Body of pancreas (tissue), 4 donors: Measurements from ENCODE around the gene HIGD1C. TPM values are rescaled to one million over a fixed set of nuclear protein-coding genes. Genes with fewer than 3 reads are reported as not detected.

ENCODE experiments used
- ATAC-seq: fragments of 150-250 bp; one replicate; pipeline ENCODE4 v1.9.1; 2016
- DNase-seq, 4 donors: peaks; one replicate each; pipeline ENCODE4 v3.0.0-alpha.2; 2019
- H3K27ac ChIP-seq, 4 donors: fragments of 200-600 bp; sonication (generic); 1 replicate in 3 of 4; 2 replicates in 1 of 4; pipeline versions ENCODE4 v1.5.1 to v1.6.1; 2016 to 2019; ENCODE audit warnings: mild to moderate bottlenecking in 1 of 4, mixed read lengths in 1 of 4, moderate library complexity in 1 of 4
- H3K27me3 ChIP-seq, 2 donors: fragments of 200-600 bp; sonication (generic); one replicate each; pipeline ENCODE4 v1.6.0; 2016; ENCODE audit warnings: mild to moderate bottlenecking in 1 of 2
- H3K36me3 ChIP-seq, 2 donors: fragments of 200-600 bp; sonication (generic); replicated peaks in 1 of 2; 2 replicates each; pipeline ENCODE4 v1.5.1; 2016; ENCODE audit warnings: low read depth in 2 of 2; ENCODE audit not compliant: insufficient read depth in 1 of 2
- H3K4me1 ChIP-seq: fragments of 200-600 bp; sonication (generic); one replicate; pipeline ENCODE4 v1.6.0; 2016
- H3K4me3 ChIP-seq, 2 donors: fragments of 200-600 bp; sonication (generic); 1 replicate in 1 of 2; 2 replicates in 1 of 2; pipeline ENCODE4 v1.5.1; 2016 to 2019
- H3K9me3 ChIP-seq, 3 donors: fragments of 200-600 bp; sonication (generic); 1 replicate in 2 of 3; 2 replicates in 1 of 3; pipeline ENCODE4 v1.5.1; 2016
- POLR2A ChIP-seq, 3 donors: fragments of 450-650 bp; IDR thresholded peaks; one replicate each; pipeline ENCODE4 v1.6.1; 2016; ENCODE audit warnings: antibody characterized with exemption in 3 of 3, mild to moderate bottlenecking in 2 of 3
- WGBS, 2 donors: methylation state at CpG; one replicate each; pipeline ENCODE4 v1.1.5; 2017; 5-methylcytosine and 5-hydroxymethylcytosine counted together
- intact Hi-C: fragments of 100-400 bp; cut with DNase I; formaldehyde crosslinking; loops from one replicate; pipeline ENCODE4 v1.15.1; 2023
- total RNA-seq, 2 donors: library from RNA; depleted of rRNA; stranded (reverse); fragments of >200 nt; gene quantifications; one replicate each; pipeline ENCODE4 v1.1.0, GENCODE V29; 2016
- TF ChIP-seq, protein P1 (sequence below), 7 experiments: fragments of 450-650 bp in 4 of 7; fragments of 200-600 bp in 3 of 7; sonication (generic) in 3 of 7; IDR thresholded peaks; one replicate each; pipeline ENCODE4 v1.5.1; 2016 to 2019; ENCODE audit warnings: antibody characterized with exemption in 7 of 7

The HIGD1C gene
- total RNA-seq, 2 donors from 2014 or later: not detected

DNA sequence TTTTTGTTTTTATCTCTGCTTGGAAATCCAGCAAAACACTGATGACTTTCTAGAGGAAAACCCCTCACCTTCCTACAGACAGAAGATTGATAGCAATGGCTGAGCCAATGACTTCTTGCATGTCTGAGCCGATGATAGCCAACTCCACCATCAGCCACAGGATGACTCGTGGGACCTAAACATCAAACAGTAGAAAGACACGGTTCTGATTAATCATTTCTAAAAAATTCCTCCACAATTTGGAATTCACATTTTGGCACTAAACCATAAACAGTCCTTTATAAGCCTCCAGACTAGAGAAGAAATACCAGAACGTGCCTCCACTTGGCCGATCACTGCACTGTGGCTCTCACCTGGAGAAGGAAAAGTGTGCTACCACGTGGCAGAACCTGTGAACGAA lies 47.9 kb downstream of the HIGD1C start:
- DNase-seq (no peak), ATAC-seq (no peak)
- Histone ChIP-seq H3K4me1 (no peaks in the 10 kb centered on the region), H3K4me3 (no peak overlapping the region), H3K36me3 (peaks cover 0 to 25% of the 10 kb centered on the region in 2 donors), H3K9me3 (no peaks in the 10 kb centered on the region), H3K27ac (no peak overlapping the region), H3K27me3 (no peaks in the 10 kb centered on the region)
- intact Hi-C loops: no loop called here
- WGBS, 2 donors: 55 to 73% methylated on average over 7 of the region's 7 CpGs
- no peak for TF ChIP-seq POLR2A (IDR thresholded peaks at IDR 0.05)
- TF ChIP-seq, protein P1, sequence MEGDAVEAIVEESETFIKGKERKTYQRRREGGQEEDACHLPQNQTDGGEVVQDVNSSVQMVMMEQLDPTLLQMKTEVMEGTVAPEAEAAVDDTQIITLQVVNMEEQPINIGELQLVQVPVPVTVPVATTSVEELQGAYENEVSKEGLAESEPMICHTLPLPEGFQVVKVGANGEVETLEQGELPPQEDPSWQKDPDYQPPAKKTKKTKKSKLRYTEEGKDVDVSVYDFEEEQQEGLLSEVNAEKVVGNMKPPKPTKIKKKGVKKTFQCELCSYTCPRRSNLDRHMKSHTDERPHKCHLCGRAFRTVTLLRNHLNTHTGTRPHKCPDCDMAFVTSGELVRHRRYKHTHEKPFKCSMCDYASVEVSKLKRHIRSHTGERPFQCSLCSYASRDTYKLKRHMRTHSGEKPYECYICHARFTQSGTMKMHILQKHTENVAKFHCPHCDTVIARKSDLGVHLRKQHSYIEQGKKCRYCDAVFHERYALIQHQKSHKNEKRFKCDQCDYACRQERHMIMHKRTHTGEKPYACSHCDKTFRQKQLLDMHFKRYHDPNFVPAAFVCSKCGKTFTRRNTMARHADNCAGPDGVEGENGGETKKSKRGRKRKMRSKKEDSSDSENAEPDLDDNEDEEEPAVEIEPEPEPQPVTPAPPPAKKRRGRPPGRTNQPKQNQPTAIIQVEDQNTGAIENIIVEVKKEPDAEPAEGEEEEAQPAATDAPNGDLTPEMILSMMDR (IDR thresholded peaks at IDR 0.05): no peak

- Histone ChIP-seq H3K4me3 (no peak overlapping the region), H3K27ac (no peak overlapping the region), H3K27me3 (no peaks in the 10 kb centered on the region), H3K36me3 (peaks cover 0 to 18% of the 10 kb centered on the region in 2 donors), H3K9me3 (no peaks in the 10 kb centered on the region), H3K4me1 (peaks cover 12% of the 10 kb centered on the region)
- 81 to 94% methylated on average over 1 of the region's 1 CpG for WGBS, 2 donors
- TF ChIP-seq POLR2A (IDR thresholded peaks at IDR 0.05): no peak
- TF ChIP-seq, protein P1 (IDR thresholded peaks at IDR 0.05): no peak
- ATAC-seq: no peak
- intact Hi-C loops: no loop called here
- DNase-seq: no peak
Observed at GRCh38 chr12:51001799-51002198, 49.5 kb downstream of the HIGD1C start.

DNA sequence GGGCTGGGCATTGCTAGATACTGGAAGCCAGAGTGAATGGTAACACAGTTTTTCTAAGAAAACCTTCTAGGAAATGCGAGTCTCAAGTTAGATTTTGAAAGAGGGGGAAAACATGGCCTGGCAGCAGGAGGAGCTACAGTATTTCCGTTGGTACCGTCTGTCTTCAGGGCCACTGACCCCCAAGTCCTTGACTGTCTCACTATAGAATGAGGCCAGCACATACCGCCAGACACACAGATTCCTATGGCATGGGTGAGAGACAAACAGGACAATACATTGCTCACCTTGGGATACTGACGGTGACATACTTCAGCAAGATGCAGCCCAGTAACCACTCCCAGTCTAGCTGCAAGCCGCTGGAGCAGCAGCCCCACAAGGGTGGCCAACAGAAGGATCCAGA lies 52.2 kb downstream of the HIGD1C start:
- Histone ChIP-seq H3K9me3 (no peaks in the 10 kb centered on the region), H3K4me1 (peaks cover 19% of the 10 kb centered on the region), H3K4me3 (no peak overlapping the region), H3K27ac (no peak overlapping the region), H3K27me3 (no peaks in the 10 kb centered on the region), H3K36me3 (peaks cover 0 to 6% of the 10 kb centered on the region in 2 donors)
- ATAC-seq (no peak), DNase-seq (no peak)
- intact Hi-C loops: no loop called here
- TF ChIP-seq, protein P1 (IDR thresholded peaks at IDR 0.05): no peak
- TF ChIP-seq POLR2A (IDR thresholded peaks at IDR 0.05): no peak
- 75 to 76% methylated on average over 6 of the region's 6 CpGs for WGBS, 2 donors

GRCh38 chr12:51005030-51005429 lies 52.7 kb downstream of the HIGD1C start:
- 95% methylated on average over 3 of the region's 3 CpGs for WGBS, 2 donors
- intact Hi-C loops: no loop called here
- Histone ChIP-seq H3K4me1 (peaks cover 20% of the 10 kb centered on the region), H3K27me3 (no peaks in the 10 kb centered on the region), H3K36me3 (peaks cover 0 to 5% of the 10 kb centered on the region in 2 donors), H3K4me3 (no peak overlapping the region), H3K9me3 (no peaks in the 10 kb centered on the region), H3K27ac (peak overlapping the region in 1 of 4 donors; percentile 39)
- ATAC-seq: no peak
- no peak for DNase-seq
- TF ChIP-seq, protein P1 (IDR thresholded peaks at IDR 0.05): no peak
- TF ChIP-seq POLR2A (IDR thresholded peaks at IDR 0.05): no peak

- H3K36me3 ChIP-seq: peaks cover 0 to 3% of the 10 kb centered on the region in 2 donors
- no peaks in the 10 kb centered on the region for H3K27me3 ChIP-seq
- peak; percentile 38 for ATAC-seq
- no peak overlapping the region for H3K4me3 ChIP-seq
- WGBS, 2 donors: 37 to 49% methylated on average over 3 of the region's 3 CpGs
- intact Hi-C loops: no loop called here
- peaks cover 20% of the 10 kb centered on the region for H3K4me1 ChIP-seq
- peak in 1 of 4 donors; percentile 35 for DNase-seq
- TF ChIP-seq POLR2A (IDR thresholded peaks at IDR 0.05): no peak
- TF ChIP-seq, protein P1 (IDR thresholded peaks at IDR 0.05): no peak
- no peaks in the 10 kb centered on the region for H3K9me3 ChIP-seq
- peak overlapping the region in 3 of 4 donors; percentile 5 to 39 (median 34) for H3K27ac ChIP-seq
Observed at GRCh38 chr12:51005671-51006070, 53.3 kb downstream of the HIGD1C start.
